Measurements from ENCODE around the gene NRTN.

Gene NRTN

GRCh38 chr19:5801796-5802619 is 2.9 kb upstream of the NRTN start:
- Histone ChIP-seq H3K36me3 (ENCODE audit: control insufficient read depth in 5 of 5, insufficient read depth in 5 of 5, low read length in 5 of 5) (no peaks in the 10 kb centered on the region), H3K9me3 (ENCODE audit: control insufficient read depth in 5 of 5, low read length in 5 of 5) (peaks cover 0 to 3% (median 0%) of the 10 kb centered on the region in 5 donors), H3K9ac (ENCODE audit: low read length in 5 of 5) (no peak overlapping the region), H3K4me3 (ENCODE audit: low read depth in 1 of 5, low read length in 5 of 5) (no peak overlapping the region), H3K27ac (ENCODE audit: low read depth, low read length) (no peak overlapping the region), H3K4me1 (ENCODE audit: control insufficient read depth in 5 of 5, insufficient read depth in 5 of 5, low read length in 5 of 5) (peaks cover 0 to 20% (median 8%) of the 10 kb centered on the region in 5 donors), H3K27me3 (ENCODE audit: control insufficient read depth in 5 of 5, insufficient read depth in 4 of 5, low read length in 5 of 5) (peaks cover 27 to 64% (median 45%) of the 10 kb centered on the region in 5 donors)

GRCh38 chr19:5803441-5803751 is 1.5 kb upstream of the NRTN start:
- peaks cover 0 to 3% (median 0%) of the 10 kb centered on the region in 5 donors for H3K9me3 ChIP-seq (ENCODE audit: control insufficient read depth in 5 of 5, low read length in 5 of 5)
- H3K4me3 ChIP-seq (ENCODE audit: low read depth in 1 of 5, low read length in 5 of 5), result peak overlapping the region in 4 of 5 donors; percentile 11 to 68 (median 46)
- H3K9ac ChIP-seq (ENCODE audit: low read length in 5 of 5), result peak overlapping the region in 2 of 5 donors; percentile 35 to 68
- no peaks in the 10 kb centered on the region for H3K36me3 ChIP-seq (ENCODE audit: control insufficient read depth in 5 of 5, insufficient read depth in 5 of 5, low read length in 5 of 5)
- peaks cover 27 to 60% (median 45%) of the 10 kb centered on the region in 5 donors for H3K27me3 ChIP-seq (ENCODE audit: control insufficient read depth in 5 of 5, insufficient read depth in 4 of 5, low read length in 5 of 5)
- H3K4me1 ChIP-seq (ENCODE audit: control insufficient read depth in 5 of 5, insufficient read depth in 5 of 5, low read length in 5 of 5), result peaks cover 0 to 20% (median 8%) of the 10 kb centered on the region in 5 donors
- H3K27ac ChIP-seq (ENCODE audit: low read depth, low read length), result no peak overlapping the region

GRCh38 chr19:5803752-5804515 is 933 bp upstream of the NRTN start:
- peaks cover 26 to 57% (median 42%) of the 10 kb centered on the region in 5 donors for H3K27me3 ChIP-seq (ENCODE audit: control insufficient read depth in 5 of 5, insufficient read depth in 4 of 5, low read length in 5 of 5)
- no peak overlapping the region for H3K27ac ChIP-seq (ENCODE audit: low read depth, low read length)
- peaks cover 0 to 20% (median 8%) of the 10 kb centered on the region in 5 donors for H3K4me1 ChIP-seq (ENCODE audit: control insufficient read depth in 5 of 5, insufficient read depth in 5 of 5, low read length in 5 of 5)
- H3K4me3 ChIP-seq (ENCODE audit: low read depth in 1 of 5, low read length in 5 of 5), result peak overlapping the region in 4 of 5 donors; percentile 11 to 68 (median 46)
- H3K36me3 ChIP-seq (ENCODE audit: control insufficient read depth in 5 of 5, insufficient read depth in 5 of 5, low read length in 5 of 5), result no peaks in the 10 kb centered on the region
- peaks cover 0 to 3% (median 0%) of the 10 kb centered on the region in 5 donors for H3K9me3 ChIP-seq (ENCODE audit: control insufficient read depth in 5 of 5, low read length in 5 of 5)
- peak overlapping the region in 2 of 5 donors; percentile 35 to 68 for H3K9ac ChIP-seq (ENCODE audit: low read length in 5 of 5)

DNA sequence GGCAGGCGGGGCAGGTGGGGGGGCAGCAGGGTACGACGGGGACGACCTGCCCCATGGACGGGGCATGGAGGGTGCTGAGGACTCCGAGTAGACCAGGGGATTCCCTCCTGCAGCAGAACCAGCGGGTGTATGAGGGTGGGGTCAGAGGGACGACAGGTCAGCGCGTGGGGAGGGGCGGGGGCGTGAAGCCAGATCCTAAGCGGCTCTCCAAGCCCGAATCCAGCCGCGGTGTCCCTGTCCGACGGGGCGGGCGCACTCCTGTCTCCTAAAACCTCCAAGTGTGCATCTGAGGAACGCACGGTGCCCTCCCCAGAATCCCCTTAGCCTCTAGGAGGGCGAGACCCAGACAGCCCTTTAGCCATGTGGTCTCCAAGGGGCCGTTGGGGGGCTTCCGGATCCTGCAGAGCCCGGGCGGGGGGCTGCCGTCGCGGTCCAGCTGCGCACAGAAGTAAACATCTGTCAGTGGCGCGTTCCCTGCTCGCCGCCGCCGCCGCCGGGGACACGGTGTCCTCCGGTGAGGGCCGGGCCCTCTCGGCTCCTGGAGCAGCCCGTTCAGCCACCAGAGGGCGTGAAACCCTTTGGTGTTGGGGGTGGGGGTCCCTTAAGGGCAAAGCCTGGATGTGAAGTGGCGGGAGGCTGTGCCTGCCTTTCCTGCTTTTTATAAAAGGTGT is 730 bp downstream of the NRTN start:
- no peaks in the 10 kb centered on the region for H3K36me3 ChIP-seq (ENCODE audit: control insufficient read depth in 5 of 5, insufficient read depth in 5 of 5, low read length in 5 of 5)
- no peak overlapping the region for H3K9ac ChIP-seq (ENCODE audit: low read length in 5 of 5)
- H3K4me1 ChIP-seq (ENCODE audit: control insufficient read depth in 5 of 5, insufficient read depth in 5 of 5, low read length in 5 of 5), result peaks cover 0 to 20% (median 8%) of the 10 kb centered on the region in 5 donors
- H3K9me3 ChIP-seq (ENCODE audit: control insufficient read depth in 5 of 5, low read length in 5 of 5), result peaks cover 0 to 3% (median 0%) of the 10 kb centered on the region in 5 donors
- H3K27me3 ChIP-seq (ENCODE audit: control insufficient read depth in 5 of 5, insufficient read depth in 4 of 5, low read length in 5 of 5), result peaks cover 17 to 45% (median 32%) of the 10 kb centered on the region in 5 donors
- no peak overlapping the region for H3K27ac ChIP-seq (ENCODE audit: low read depth, low read length)
- no peak overlapping the region for H3K4me3 ChIP-seq (ENCODE audit: low read depth in 1 of 5, low read length in 5 of 5)

DNA sequence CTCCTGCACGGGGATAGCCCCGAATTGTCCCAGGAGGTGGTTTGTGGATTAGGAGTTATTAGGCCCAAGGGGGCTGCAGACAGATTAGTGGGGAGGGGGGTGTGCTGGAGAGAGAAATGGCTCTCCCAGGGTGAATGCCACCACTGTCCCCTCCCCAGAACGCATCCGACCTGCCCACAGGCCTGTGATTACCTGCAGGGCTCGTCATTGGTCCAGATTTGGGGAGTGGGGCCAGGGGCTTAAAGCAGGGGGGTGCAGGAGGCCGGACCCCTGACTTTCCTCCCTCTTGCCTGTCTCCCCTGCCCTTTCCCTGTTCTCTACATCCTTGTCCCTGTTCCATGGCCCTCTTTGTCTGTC is 1.2 kb downstream of the NRTN start:
- Histone ChIP-seq H3K9me3 (ENCODE audit: control insufficient read depth in 5 of 5, low read length in 5 of 5) (peaks cover 0 to 3% (median 0%) of the 10 kb centered on the region in 5 donors), H3K9ac (ENCODE audit: low read length in 5 of 5) (no peak overlapping the region), H3K4me1 (ENCODE audit: control insufficient read depth in 5 of 5, insufficient read depth in 5 of 5, low read length in 5 of 5) (peaks cover 0 to 20% (median 7%) of the 10 kb centered on the region in 5 donors), H3K27me3 (ENCODE audit: control insufficient read depth in 5 of 5, insufficient read depth in 4 of 5, low read length in 5 of 5) (peaks cover 15 to 41% (median 29%) of the 10 kb centered on the region in 5 donors), H3K4me3 (ENCODE audit: low read depth in 1 of 5, low read length in 5 of 5) (no peak overlapping the region), H3K27ac (ENCODE audit: low read depth, low read length) (no peak overlapping the region), H3K36me3 (ENCODE audit: control insufficient read depth in 5 of 5, insufficient read depth in 5 of 5, low read length in 5 of 5) (no peaks in the 10 kb centered on the region)

- no peak overlapping the region for H3K27ac ChIP-seq (ENCODE audit: low read depth, low read length)
- H3K36me3 ChIP-seq (ENCODE audit: control insufficient read depth in 5 of 5, insufficient read depth in 5 of 5, low read length in 5 of 5), result no peaks in the 10 kb centered on the region
- no peak overlapping the region for H3K4me3 ChIP-seq (ENCODE audit: low read depth in 1 of 5, low read length in 5 of 5)
- peaks cover 0 to 3% (median 0%) of the 10 kb centered on the region in 5 donors for H3K9me3 ChIP-seq (ENCODE audit: control insufficient read depth in 5 of 5, low read length in 5 of 5)
- H3K27me3 ChIP-seq (ENCODE audit: control insufficient read depth in 5 of 5, insufficient read depth in 4 of 5, low read length in 5 of 5), result peaks cover 7 to 34% (median 26%) of the 10 kb centered on the region in 5 donors
- no peak overlapping the region for H3K9ac ChIP-seq (ENCODE audit: low read length in 5 of 5)
- H3K4me1 ChIP-seq (ENCODE audit: control insufficient read depth in 5 of 5, insufficient read depth in 5 of 5, low read length in 5 of 5), result peaks cover 0 to 20% (median 7%) of the 10 kb centered on the region in 5 donors
Observed at GRCh38 chr19:5806905-5807304, 2.0 kb downstream of the NRTN start.

GRCh38 chr19:5808120-5808816 is 3.4 kb downstream of the NRTN start:
- no peak overlapping the region for H3K27ac ChIP-seq (ENCODE audit: low read depth, low read length)
- no peak overlapping the region for H3K4me3 ChIP-seq (ENCODE audit: low read depth in 1 of 5, low read length in 5 of 5)
- peaks cover 0 to 18% (median 6%) of the 10 kb centered on the region in 5 donors for H3K4me1 ChIP-seq (ENCODE audit: control insufficient read depth in 5 of 5, insufficient read depth in 5 of 5, low read length in 5 of 5)
- no peak overlapping the region for H3K9ac ChIP-seq (ENCODE audit: low read length in 5 of 5)
- H3K27me3 ChIP-seq (ENCODE audit: control insufficient read depth in 5 of 5, insufficient read depth in 4 of 5, low read length in 5 of 5), result peaks cover 5 to 26% (median 18%) of the 10 kb centered on the region in 5 donors
- peaks cover 0 to 3% (median 0%) of the 10 kb centered on the region in 5 donors for H3K9me3 ChIP-seq (ENCODE audit: control insufficient read depth in 5 of 5, low read length in 5 of 5)
- H3K36me3 ChIP-seq (ENCODE audit: control insufficient read depth in 5 of 5, insufficient read depth in 5 of 5, low read length in 5 of 5), result no peaks in the 10 kb centered on the region

GRCh38 chr19:5809053-5809452 is 4.2 kb downstream of the NRTN start:
- H3K36me3 ChIP-seq (ENCODE audit: control insufficient read depth in 5 of 5, insufficient read depth in 5 of 5, low read length in 5 of 5), result no peaks in the 10 kb centered on the region
- peaks cover 0 to 19% (median 13%) of the 10 kb centered on the region in 5 donors for H3K27me3 ChIP-seq (ENCODE audit: control insufficient read depth in 5 of 5, insufficient read depth in 4 of 5, low read length in 5 of 5)
- no peak overlapping the region for H3K27ac ChIP-seq (ENCODE audit: low read depth, low read length)
- no peak overlapping the region for H3K9ac ChIP-seq (ENCODE audit: low read length in 5 of 5)
- peaks cover 0 to 3% (median 0%) of the 10 kb centered on the region in 5 donors for H3K9me3 ChIP-seq (ENCODE audit: control insufficient read depth in 5 of 5, low read length in 5 of 5)
- no peak overlapping the region for H3K4me3 ChIP-seq (ENCODE audit: low read depth in 1 of 5, low read length in 5 of 5)
- peaks cover 0 to 10% (median 0%) of the 10 kb centered on the region in 5 donors for H3K4me1 ChIP-seq (ENCODE audit: control insufficient read depth in 5 of 5, insufficient read depth in 5 of 5, low read length in 5 of 5)

GRCh38 chr19:5809469-5809868 is 4.6 kb downstream of the NRTN start:
- Histone ChIP-seq H3K27me3 (ENCODE audit: control insufficient read depth in 5 of 5, insufficient read depth in 4 of 5, low read length in 5 of 5) (peaks cover under 1 to 18% (median 11%) of the 10 kb centered on the region in 5 donors), H3K4me1 (ENCODE audit: control insufficient read depth in 5 of 5, insufficient read depth in 5 of 5, low read length in 5 of 5) (peaks cover 0 to 7% (median 0%) of the 10 kb centered on the region in 5 donors), H3K4me3 (ENCODE audit: low read depth in 1 of 5, low read length in 5 of 5) (no peak overlapping the region), H3K27ac (ENCODE audit: low read depth, low read length) (no peak overlapping the region), H3K9ac (ENCODE audit: low read length in 5 of 5) (no peak overlapping the region), H3K9me3 (ENCODE audit: control insufficient read depth in 5 of 5, low read length in 5 of 5) (peaks cover 0 to 3% (median 0%) of the 10 kb centered on the region in 5 donors), H3K36me3 (ENCODE audit: control insufficient read depth in 5 of 5, insufficient read depth in 5 of 5, low read length in 5 of 5) (no peaks in the 10 kb centered on the region)
